ENCODE results near the gene KIAA0513.

GRCh38 chr16:85129876-85130704 lies 102.5 kb downstream of the KIAA0513 start:
- TF ChIP-seq CTCF (IDR thresholded peaks at IDR 0.05) (no peak), EZH2 (IDR thresholded peaks at IDR 0.05) (no peak), EZH2phosphoT487 (IDR thresholded peaks at IDR 0.05) (no peak)

Measured in neural progenitor cell (in vitro differentiated cells).